Fibroblast of the conjunctiva (primary cell): ENCODE measurements around the gene SRGAP3.

Experiments
- DNase-seq: peaks from one replicate; pipeline ENCODE4 v3.0.0-alpha.2; 2010; ENCODE audit warnings: low read depth

SRGAP3 gene

GRCh38 chr3:9201955-9202354 is 47.5 kb downstream of the SRGAP3 start:
- no peak for DNase-seq

- DNase-seq = peak; percentile 17
Observed at GRCh38 chr3:9201266-9201665, 48.2 kb downstream of the SRGAP3 start.

- DNase-seq = no peak
Observed at GRCh38 chr3:9199775-9200174, 49.7 kb downstream of the SRGAP3 start.

- DNase-seq = no peak
Observed at GRCh38 chr3:9198899-9199335, 50.5 kb downstream of the SRGAP3 start.

DNA sequence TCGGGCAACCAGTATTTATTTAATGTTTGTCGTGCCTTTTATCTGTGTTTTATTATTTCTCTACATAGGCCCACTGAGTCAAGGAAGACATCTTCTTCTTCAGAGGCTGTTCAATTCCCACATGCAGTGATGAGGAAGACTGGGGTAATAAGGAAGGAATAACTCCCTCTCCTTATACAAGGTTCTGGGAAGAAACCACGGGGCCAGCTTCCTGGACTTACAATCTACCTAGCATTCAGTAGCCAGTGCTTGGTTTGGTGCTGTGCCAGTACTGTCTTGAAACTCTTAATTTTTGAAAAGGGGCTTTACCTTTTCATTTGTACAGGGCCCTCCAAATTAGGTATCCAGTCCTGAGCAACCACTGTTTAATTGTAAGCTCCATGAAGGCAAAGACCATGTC is 51.2 kb downstream of the SRGAP3 start:
- DNase-seq = no peak

GRCh38 chr3:9196020-9196419 is 53.4 kb downstream of the SRGAP3 start:
- no peak for DNase-seq

- DNase-seq = no peak
Observed at GRCh38 chr3:9195390-9195789, 54.1 kb downstream of the SRGAP3 start.

DNA sequence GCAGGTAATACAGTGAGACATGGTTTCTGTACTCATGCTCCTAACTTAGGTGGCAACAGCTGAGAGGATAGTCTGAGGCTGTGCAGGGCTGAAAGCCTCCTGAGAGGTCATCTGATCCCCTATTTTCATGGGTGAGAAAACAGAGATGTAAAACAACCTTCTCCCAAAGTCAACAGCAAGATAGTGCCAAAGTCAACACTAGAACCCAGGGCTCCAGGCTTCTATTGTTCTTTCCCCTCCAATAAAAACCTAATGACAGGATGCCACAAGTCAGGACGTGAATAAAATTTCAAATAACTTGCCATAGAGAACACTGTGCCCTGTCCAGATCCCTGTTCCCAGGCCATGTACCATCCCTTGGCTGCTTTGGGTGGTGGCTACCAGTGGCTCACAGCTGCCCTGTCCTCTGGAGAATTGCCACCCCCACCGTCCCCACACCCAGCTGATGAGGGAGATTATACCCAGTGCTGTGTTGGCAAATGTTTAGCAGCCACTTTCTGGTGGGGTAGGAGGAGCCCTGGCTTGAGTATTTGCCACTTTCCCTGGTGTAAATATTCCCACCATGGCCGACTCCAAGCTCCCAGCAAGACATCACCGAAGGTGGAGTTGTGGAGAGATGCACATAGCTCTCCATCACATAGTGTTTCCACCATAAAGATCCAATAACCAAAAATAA is 54.8 kb downstream of the SRGAP3 start:
- DNase-seq = no peak

GRCh38 chr3:9193633-9194195 is 55.7 kb downstream of the SRGAP3 start:
- no peak for DNase-seq

GRCh38 chr3:9193211-9193610 is 56.2 kb downstream of the SRGAP3 start:
- DNase-seq = no peak

- DNase-seq = no peak
Observed at GRCh38 chr3:9192248-9193025, 57.0 kb downstream of the SRGAP3 start.

DNA sequence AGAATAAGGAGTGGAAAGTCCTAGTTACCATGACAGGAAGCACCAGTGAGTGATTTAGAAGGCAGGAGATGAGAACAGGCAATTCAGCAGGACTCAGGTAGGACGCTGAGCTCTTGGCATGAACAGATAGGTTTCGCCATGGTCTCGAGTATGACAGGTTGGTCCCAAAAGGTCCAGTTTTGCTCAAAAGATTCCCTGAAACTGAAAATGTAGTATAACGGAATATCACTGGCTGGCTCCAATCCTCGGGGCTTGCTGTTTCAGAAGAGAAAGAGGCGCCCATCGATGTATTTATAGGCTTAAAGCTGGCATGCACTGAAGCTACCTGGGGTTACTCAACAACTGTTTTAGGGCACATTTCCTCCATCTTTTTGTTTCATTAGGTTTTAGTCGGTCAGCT is 59.2 kb downstream of the SRGAP3 start:
- no peak for DNase-seq

DNA sequence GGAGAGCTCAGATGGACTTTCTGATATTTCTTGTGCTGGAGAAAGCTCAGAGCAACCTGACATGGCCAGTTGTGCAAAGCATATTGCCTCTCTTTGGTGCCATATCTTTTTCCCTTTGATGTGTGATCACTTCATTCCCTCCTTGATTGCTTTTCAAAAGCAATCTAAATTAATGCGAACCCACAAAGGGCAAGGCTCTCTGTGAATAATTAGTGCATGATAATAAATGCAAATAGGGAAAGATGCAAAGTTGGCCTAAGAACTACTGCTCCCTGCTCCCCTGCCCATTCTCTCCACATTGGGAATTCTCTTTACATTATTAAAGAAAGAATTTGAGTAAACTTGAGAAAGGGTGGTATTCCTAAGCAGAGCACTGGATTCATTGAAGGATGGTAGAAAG is 60.9 kb downstream of the SRGAP3 start:
- no peak for DNase-seq

- no peak for DNase-seq
Observed at GRCh38 chr3:9185701-9186100, 63.7 kb downstream of the SRGAP3 start.

DNA sequence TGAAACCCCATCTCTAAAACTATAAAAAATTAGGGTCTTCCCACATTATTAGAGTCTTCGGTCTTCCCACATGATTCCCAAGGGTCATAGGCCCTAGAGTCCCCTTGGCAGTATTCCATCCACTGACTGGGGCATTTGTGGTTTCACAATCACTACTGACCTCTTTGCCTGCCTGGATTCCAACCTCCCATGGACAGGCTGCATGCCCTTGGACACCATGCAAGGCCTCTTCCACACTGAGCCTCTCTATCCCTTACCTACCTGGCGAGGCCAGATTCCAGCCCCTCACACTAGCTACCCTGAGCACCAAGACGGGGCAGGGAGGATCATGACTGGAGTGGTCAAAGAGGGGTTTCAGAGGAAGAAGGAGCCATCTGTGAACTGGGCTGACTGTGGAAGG is 64.4 kb downstream of the SRGAP3 start:
- no peak for DNase-seq

GRCh38 chr3:9184461-9184835 is 65.0 kb downstream of the SRGAP3 start:
- DNase-seq = no peak

GRCh38 chr3:9183811-9184460 is 65.5 kb downstream of the SRGAP3 start:
- no peak for DNase-seq

DNA sequence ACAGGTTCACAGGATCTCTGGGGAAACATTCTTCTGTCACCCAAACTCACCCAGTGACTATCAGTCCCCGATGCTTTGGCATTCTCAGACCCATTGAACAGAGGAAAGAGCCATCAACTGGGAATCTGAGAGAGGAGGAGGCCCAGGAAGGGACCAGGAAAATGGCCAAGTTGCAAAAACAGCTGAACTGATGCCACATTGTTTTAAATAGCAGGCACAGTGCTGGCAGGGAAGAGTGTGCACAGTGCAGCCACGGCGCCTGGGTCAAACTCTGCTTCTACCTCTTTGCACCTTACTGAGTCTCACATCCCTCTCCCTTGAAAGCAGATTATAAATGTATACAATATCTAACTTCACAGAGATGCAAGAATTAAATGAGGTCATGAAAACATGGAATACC is 66.4 kb downstream of the SRGAP3 start:
- DNase-seq = no peak

- no peak for DNase-seq
Observed at GRCh38 chr3:9180764-9181117, 68.7 kb downstream of the SRGAP3 start.

DNA sequence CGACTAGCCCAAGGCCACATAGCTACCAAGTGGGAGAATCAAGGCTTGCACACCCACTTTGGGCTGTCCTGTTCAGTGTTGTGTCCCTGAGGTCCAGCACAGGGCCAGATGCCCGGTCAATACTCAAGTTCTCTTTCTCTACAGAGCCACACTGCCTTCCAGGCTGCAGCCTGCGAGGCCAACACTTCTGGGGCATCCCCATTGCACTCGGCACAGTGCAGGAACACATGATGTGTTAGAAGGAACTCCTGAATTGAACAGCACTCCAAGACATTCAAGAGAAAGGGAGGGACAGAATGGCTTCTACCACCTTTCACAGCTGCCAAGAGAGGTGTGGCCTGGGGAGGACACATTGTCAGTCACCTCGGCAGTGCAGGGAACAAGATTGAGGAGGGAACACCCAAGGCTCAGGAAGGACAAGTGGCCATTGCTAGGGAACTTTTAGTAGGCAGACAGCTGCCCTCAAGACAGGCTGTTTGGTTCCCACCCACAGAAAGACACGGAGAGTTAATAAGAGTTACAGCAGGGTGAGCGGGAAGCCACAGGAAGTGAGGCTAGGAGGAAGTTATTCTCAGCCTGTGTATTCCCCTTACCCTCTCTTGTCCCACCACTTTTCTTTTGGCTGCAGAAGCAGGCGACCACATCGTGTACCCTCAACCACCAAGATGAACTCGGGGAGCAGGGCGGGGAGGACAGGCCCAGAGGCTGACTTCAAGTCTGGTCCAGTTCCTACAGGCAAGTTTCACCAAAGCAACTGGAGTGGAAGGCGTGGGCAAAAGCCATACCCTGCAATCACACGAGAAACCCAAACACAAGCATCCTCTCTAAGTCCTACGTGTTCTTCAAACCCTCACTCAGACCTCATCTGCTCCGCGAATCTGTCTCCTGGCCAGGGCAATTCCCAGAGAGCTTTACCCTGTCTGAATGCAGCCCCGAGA is 69.4 kb downstream of the SRGAP3 start:
- DNase-seq = no peak

DNA sequence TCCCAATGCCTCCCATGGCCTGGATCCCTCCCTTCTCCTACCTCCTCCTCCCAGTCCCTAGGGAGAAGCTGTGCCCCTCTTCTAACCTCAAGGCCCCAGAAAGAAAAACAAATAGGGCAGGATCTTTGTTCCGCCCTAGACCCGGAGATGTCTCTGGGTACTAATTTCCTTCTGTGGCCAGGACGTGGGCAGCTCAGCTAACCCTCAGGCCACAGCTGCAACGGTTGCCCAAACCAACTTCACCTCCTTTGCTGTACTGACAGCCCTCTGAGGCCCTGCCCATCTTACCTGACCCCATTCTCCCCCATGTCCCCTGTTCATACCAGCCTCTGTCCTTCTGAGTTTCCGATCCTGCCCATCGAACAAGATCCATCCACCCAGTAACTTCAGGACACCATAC is 70.7 kb downstream of the SRGAP3 start:
- DNase-seq = no peak

- no peak for DNase-seq
Observed at GRCh38 chr3:9175421-9175820, 74.0 kb downstream of the SRGAP3 start.
